GM10266 (cell line): ENCODE data around the gene EIF4E1B.

ENCODE experiments used
- DNase-seq: peaks from one replicate; pipeline ENCODE4 v3.0.0; 2012; ENCODE audit errors: extremely low spot score
- CTCF ChIP-seq: IDR thresholded peaks from 2 replicates; pipeline ENCODE4 v1.5.1; 2012; ENCODE audit warnings: mild to moderate bottlenecking, low read depth; ENCODE audit not compliant: control insufficient read depth, insufficient read depth; ENCODE audit errors: missing control alignments

Gene EIF4E1B

GRCh38 chr5:176682016-176682531, 51.6 kb downstream of the EIF4E1B start:
- DNase-seq, result no peak
- no peak for TF ChIP-seq CTCF

- no peak for DNase-seq
- TF ChIP-seq CTCF, result no peak
Measured at GRCh38 chr5:176685010-176685409, 54.5 kb downstream of the EIF4E1B start.

GRCh38 chr5:176687247-176687646, 56.8 kb downstream of the EIF4E1B start:
- no peak for DNase-seq
- no peak for TF ChIP-seq CTCF

GRCh38 chr5:176687881-176688280, 57.4 kb downstream of the EIF4E1B start:
- no peak for TF ChIP-seq CTCF
- DNase-seq, result no peak

GRCh38 chr5:176690911-176691310, 60.4 kb downstream of the EIF4E1B start:
- no peak for DNase-seq
- TF ChIP-seq CTCF, result no peak

- DNase-seq, result no peak
- no peak for TF ChIP-seq CTCF
Measured at GRCh38 chr5:176691524-176691923, 61.0 kb downstream of the EIF4E1B start.

GRCh38 chr5:176692326-176692725, 61.9 kb downstream of the EIF4E1B start:
- no peak for TF ChIP-seq CTCF

More at GRCh38 chr5:176692326-176692725, 61.9 kb downstream of the EIF4E1B start:
- DNase-seq, result no peak
